Transverse colon (tissue), 4 donors: Measurements from ENCODE around the gene ZNF576. TPM values are rescaled to one million over a fixed set of nuclear protein-coding genes. Genes with fewer than 3 reads are reported as not detected.

Experiments
- DNase-seq: peaks from one replicate; pipeline ENCODE4 v3.0.0-alpha.2; 2019
- H3K27ac ChIP-seq, 4 donors: fragments of 200-600 bp; sonication (generic); 2 replicates each; pipeline ENCODE4 v1.5.1; 2016 to 2018; ENCODE audit warnings: inconsistent platforms in 4 of 4
- H3K27me3 ChIP-seq: fragments of 200-600 bp; sonication (generic); 2 replicates; pipeline ENCODE4 v1.5.1; 2017; ENCODE audit warnings: inconsistent platforms
- H3K36me3 ChIP-seq, 4 donors: fragments of 200-600 bp; sonication (generic); 2 replicates each; pipeline ENCODE4 v1.5.1; 2017 to 2019; ENCODE audit warnings: inconsistent platforms in 4 of 4
- H3K4me1 ChIP-seq, 4 donors: fragments of 200-600 bp; sonication (generic); 2 replicates each; pipeline ENCODE4 v1.5.1; 2017 to 2020; ENCODE audit warnings: inconsistent platforms in 4 of 4
- H3K4me3 ChIP-seq, 4 donors: fragments of 200-600 bp; sonication (generic); 1 replicate in 1 of 4; 2 replicates in 3 of 4; pipeline versions ENCODE4 v1.5.1 to v1.6.1; 2017 to 2019; ENCODE audit warnings: inconsistent platforms in 4 of 4
- H3K9me3 ChIP-seq, 2 donors: fragments of 200-600 bp; sonication (generic); 2 replicates each; pipeline ENCODE4 v1.5.1; 2017 to 2019; ENCODE audit warnings: inconsistent platforms in 2 of 2
- CTCF ChIP-seq, 5 experiments: fragments of 200-600 bp in 3 of 5; fragments of 450-650 bp in 2 of 5; sonication (generic) in 3 of 5; IDR thresholded peaks; 1 replicate in 2 of 5; 2 replicates in 3 of 5; pipeline ENCODE4 v1.5.1; 2016 to 2017; ENCODE audit warnings: antibody characterized with exemption in 5 of 5, inconsistent platforms in 3 of 5, mild to moderate bottlenecking in 2 of 5, moderate library complexity in 1 of 5
- EP300 ChIP-seq: sonication (generic); formaldehyde crosslinking; IDR thresholded peaks from one replicate; pipeline ENCODE4 v1.6.1; 2017; ENCODE audit warnings: antibody characterized with exemption, low read depth
- POLR2A ChIP-seq: fragments of 450-650 bp; IDR thresholded peaks from one replicate; pipeline ENCODE4 v1.6.1; 2016; ENCODE audit warnings: antibody characterized with exemption, mild to moderate bottlenecking, moderate library complexity
- POLR2AphosphoS5 ChIP-seq, 3 donors: sonication (generic); formaldehyde crosslinking; IDR thresholded peaks; one replicate each; pipeline ENCODE4 v1.6.1; 2016; ENCODE audit warnings: antibody characterized with exemption in 3 of 3
- WGBS, 2 donors: methylation state at CpG; one replicate each; pipeline ENCODE4 v1.1.5; 2018; ENCODE audit warnings: low coverage in 1 of 2; 5-methylcytosine and 5-hydroxymethylcytosine counted together
- in situ Hi-C, 4 donors: fragments of 200-750 bp; cut with MboI; loops; one replicate each; pipeline versions ENCODE4 v1.15.0 to v1.15.1; 2017; ENCODE audit warnings: low sequenced_read_pairs in 3 of 4, low pct_ligation_motif_present in 1 of 4, low pct_unique_long_range_greater_than_20kb in 1 of 4
- intact Hi-C: fragments of 100-400 bp; cut with DNase I; formaldehyde crosslinking; loops from one replicate; pipeline ENCODE4 v1.15.1; 2023; ENCODE audit warnings: low total_unique reads
- total RNA-seq, 4 donors: library from RNA; depleted of rRNA; stranded (reverse); fragments of >200 nt; gene quantifications; one replicate each; pipeline ENCODE4 v1.1.0, GENCODE V29; 2016

The ZNF576 gene
- total RNA-seq, 4 donors from 2014 or later = 3.7 to 11.9 (median 9.8) TPM

GRCh38 chr19:43606569-43607229 lies 10.3 kb downstream of the ZNF576 start:
- H3K4me3 ChIP-seq = no peak overlapping the region
- no peak overlapping the region for H3K27ac ChIP-seq
- H3K4me1 ChIP-seq = no peaks in the 10 kb centered on the region
- no peaks in the 10 kb centered on the region for H3K9me3 ChIP-seq
- intact Hi-C loops = no loop called here
- no peaks in the 10 kb centered on the region for H3K27me3 ChIP-seq
- no peak for DNase-seq
- 94 to 96% methylated on average over 6 to 7 of the region's 7 CpGs for WGBS, 2 donors
- no peaks in the 10 kb centered on the region for H3K36me3 ChIP-seq
- in situ Hi-C loops = no loop called here
- no peak for TF ChIP-seq POLR2AphosphoS5 (IDR thresholded peaks at IDR 0.05)
- no peak for TF ChIP-seq POLR2A
- TF ChIP-seq EP300 = no peak
- no peak for TF ChIP-seq CTCF (IDR thresholded peaks at IDR 0.05)

GRCh38 chr19:43607238-43608205 lies 11.1 kb downstream of the ZNF576 start:
- in situ Hi-C loops (no loop called here), intact Hi-C loops (no loop called here)
- no peak for DNase-seq
- no peak overlapping the region for H3K27ac ChIP-seq
- no peak overlapping the region for H3K4me3 ChIP-seq
- H3K36me3 ChIP-seq = no peaks in the 10 kb centered on the region
- no peaks in the 10 kb centered on the region for H3K9me3 ChIP-seq
- no peaks in the 10 kb centered on the region for H3K27me3 ChIP-seq
- 83 to 90% methylated on average over 5 to 21 of the region's 28 CpGs for WGBS, 2 donors
- no peak for TF ChIP-seq POLR2AphosphoS5 (IDR thresholded peaks at IDR 0.05)
- TF ChIP-seq POLR2A = no peak
- TF ChIP-seq EP300 = no peak
- no peaks in the 10 kb centered on the region for H3K4me1 ChIP-seq

GRCh38 chr19:43609872-43610271 lies 13.5 kb downstream of the ZNF576 start:
- Histone ChIP-seq H3K36me3 (no peaks in the 10 kb centered on the region), H3K27me3 (no peaks in the 10 kb centered on the region), H3K4me1 (no peaks in the 10 kb centered on the region), H3K27ac (no peak overlapping the region), H3K9me3 (no peaks in the 10 kb centered on the region), H3K4me3 (no peak overlapping the region)
- in situ Hi-C loops = no loop called here
- 84 to 95% methylated on average over 6 to 7 of the region's 7 CpGs for WGBS, 2 donors
- no peak for DNase-seq
- TF ChIP-seq POLR2AphosphoS5 (IDR thresholded peaks at IDR 0.05) = no peak
- intact Hi-C loops = no loop called here

- H3K9me3 ChIP-seq = no peaks in the 10 kb centered on the region
- TF ChIP-seq POLR2AphosphoS5 (IDR thresholded peaks at IDR 0.05) (no peak), CTCF (IDR thresholded peaks at IDR 0.05) (no peak), POLR2A (no peak), EP300 (no peak)
- in situ Hi-C loops = no loop called here
These were observed 14.1 kb downstream of the ZNF576 start for GRCh38 chr19:43610493-43610892.

GRCh38 chr19:43611788-43612187 lies 15.4 kb downstream of the ZNF576 start, which contains the start of gene SRRM5:
SRRM5 (plus strand) TSS chr19:43612088; CDS start chr19:43612122, 34 bp downstream.
- WGBS, 2 donors = 96 to 100% methylated on average over 3 of the region's 3 CpGs
- intact Hi-C loops (no loop called here), in situ Hi-C loops (no loop called here)
- Histone ChIP-seq H3K9me3 (no peaks in the 10 kb centered on the region), H3K4me3 (no peak within 1 kb of the TSS), H3K4me1 (no peaks in the 10 kb centered on the region), H3K27ac (no peak within 1 kb of the TSS), H3K36me3 (no peaks in the 10 kb centered on the region), H3K27me3 (no peaks in the 10 kb centered on the region)
- DNase-seq = no peak
- TF ChIP-seq CTCF (IDR thresholded peaks at IDR 0.05) (no peak), POLR2AphosphoS5 (IDR thresholded peaks at IDR 0.05) (no peak), EP300 (no peak), POLR2A (no peak)

More at GRCh38 chr19:43610493-43610892, 14.1 kb downstream of the ZNF576 start:
- no peak for DNase-seq
- intact Hi-C loops = no loop called here
- H3K4me1 ChIP-seq = no peaks in the 10 kb centered on the region
- H3K36me3 ChIP-seq = no peaks in the 10 kb centered on the region
- no peak overlapping the region for H3K4me3 ChIP-seq
- H3K27ac ChIP-seq = no peak overlapping the region
- 82% methylated on average over 3 of the region's 3 CpGs; no CpG with 5 or more reads in 1 of the 2 donors for WGBS, 2 donors
- H3K27me3 ChIP-seq = no peaks in the 10 kb centered on the region
